Uterus (tissue), 4 donors: ENCODE data around the gene CYP2U1. TPM values are rescaled to one million over a fixed set of nuclear protein-coding genes. Genes with fewer than 3 reads are reported as not detected.
"Not testable (repeated sequence)": the region's sequence is repeated elsewhere in the genome, so short reads cannot be mapped to it uniquely, and the experiment has no call there.

Experiments
- DNase-seq, 2 donors: peaks; one replicate each; pipeline ENCODE4 v3.0.0-alpha.2; 2019 to 2020
- H3K27ac ChIP-seq, 2 donors: fragments of 200-600 bp; sonication (generic); 1 replicate in 1 of 2; 2 replicates in 1 of 2; pipeline ENCODE4 v1.5.1; 2016 to 2018
- H3K27me3 ChIP-seq, 2 donors: fragments of 200-600 bp; sonication (generic); one replicate each; pipeline ENCODE4 v1.5.1; 2018 to 2019; ENCODE audit warnings: control low read depth in 1 of 2
- H3K36me3 ChIP-seq, 2 donors: fragments of 200-600 bp; sonication (generic); one replicate each; pipeline ENCODE4 v1.5.1; 2019; ENCODE audit warnings: control low read depth in 1 of 2
- H3K4me1 ChIP-seq, 2 donors: fragments of 200-600 bp; sonication (generic); one replicate each; pipeline ENCODE4 v1.5.1; 2018 to 2019; ENCODE audit warnings: control low read depth in 1 of 2
- H3K4me3 ChIP-seq, 2 donors: fragments of 200-600 bp; sonication (generic); 1 replicate in 1 of 2; 2 replicates in 1 of 2; pipeline ENCODE4 v1.5.1; 2018 to 2019; ENCODE audit warnings: mild to moderate bottlenecking in 1 of 2
- H3K9me3 ChIP-seq, 2 donors: fragments of 200-600 bp; sonication (generic); one replicate each; pipeline ENCODE4 v1.5.1; 2019; ENCODE audit warnings: control low read depth in 1 of 2
- CTCF ChIP-seq, 4 experiments: fragments of 200-600 bp in 2 of 4; fragments of 450-650 bp in 2 of 4; sonication (generic) in 2 of 4; IDR thresholded peaks; one replicate each; pipeline ENCODE4 v1.5.1; 2016 to 2019; ENCODE audit warnings: antibody characterized with exemption in 4 of 4, mild to moderate bottlenecking in 2 of 4, moderate library complexity in 1 of 4
- POLR2A ChIP-seq, 2 donors: fragments of 450-650 bp; IDR thresholded peaks; one replicate each; pipeline ENCODE4 v1.6.1; 2016; ENCODE audit warnings: antibody characterized with exemption in 2 of 2, mild to moderate bottlenecking in 1 of 2, moderate library complexity in 1 of 2
- intact Hi-C: fragments of 100-400 bp; cut with DNase I; formaldehyde crosslinking; loops from one replicate; pipeline ENCODE4 v1.15.1; 2023; ENCODE audit warnings: low total_unique reads
- total RNA-seq, 4 donors: library from RNA; depleted of rRNA in 3 of 4; stranded (reverse); fragments of >200 nt in 3 of 4; gene quantifications; one replicate each; pipeline versions ENCODE4 v1.1.0 to v1.2.4, GENCODE V29; 2014 to 2023
- donor health status: DM: yes; HTN: yes; CAD: no.

The CYP2U1 gene
- total RNA-seq, 4 donors from 2014 or later = 14.7 to 32.0 (median 20.5) TPM

- peaks cover 0 to 13% of the 10 kb centered on the region in 2 donors for H3K9me3 ChIP-seq
- TF ChIP-seq POLR2A (IDR thresholded peaks at IDR 0.05) (no peak), CTCF (IDR thresholded peaks at IDR 0.05) (no peak)
- H3K4me1 ChIP-seq = no peaks in the 10 kb centered on the region
- H3K27ac ChIP-seq = no peak overlapping the region
- H3K4me3 ChIP-seq = no peak overlapping the region
- DNase-seq = no peak
- H3K36me3 ChIP-seq = no peaks in the 10 kb centered on the region
- intact Hi-C loops = no loop called here
- H3K27me3 ChIP-seq = no peaks in the 10 kb centered on the region
Observed at GRCh38 chr4:107917500-107917899, 13.8 kb upstream of the CYP2U1 start.

GRCh38 chr4:107922486-107923473 lies 8.6 kb upstream of the CYP2U1 start:
- intact Hi-C loops = no loop called here
- TF ChIP-seq CTCF (IDR thresholded peaks at IDR 0.05) (no peak), POLR2A (IDR thresholded peaks at IDR 0.05) (no peak)
- H3K36me3 ChIP-seq = no peaks in the 10 kb centered on the region
- H3K9me3 ChIP-seq = peaks cover 0 to 13% of the 10 kb centered on the region in 2 donors
- no peaks in the 10 kb centered on the region for H3K27me3 ChIP-seq
- no peak for DNase-seq
- no peaks in the 10 kb centered on the region for H3K4me1 ChIP-seq
- H3K27ac ChIP-seq = no peak overlapping the region
- no peak overlapping the region for H3K4me3 ChIP-seq

- H3K36me3 ChIP-seq, intact Hi-C loops, H3K27ac ChIP-seq, H3K27me3 ChIP-seq, H3K9me3 ChIP-seq, H3K4me1 ChIP-seq, H3K4me3 ChIP-seq, DNase-seq: not testable (repeated sequence)
Observed at GRCh38 chr4:107925713-107926112, 5.6 kb upstream of the CYP2U1 start.

- H3K27ac ChIP-seq, H3K4me1 ChIP-seq, intact Hi-C loops, H3K9me3 ChIP-seq, H3K36me3 ChIP-seq, H3K27me3 ChIP-seq, H3K4me3 ChIP-seq, DNase-seq: not testable (repeated sequence)
Observed at GRCh38 chr4:107926875-107927274, 4.5 kb upstream of the CYP2U1 start.

GRCh38 chr4:107931775-107932321 lies 499 bp downstream of the CYP2U1 start:
- peak overlapping the region; percentile 64 to 74 for H3K4me3 ChIP-seq
- intact Hi-C loops = loop anchor here (10.0 kb wide), 1 partner anchor 53 kb away; the partner anchor contains the start of gene HADH
- TF ChIP-seq POLR2A (IDR thresholded peaks at IDR 0.05) = no peak
- TF ChIP-seq CTCF (IDR thresholded peaks at IDR 0.05) = peak in 1 of 4 experiments; percentile 1
- peak overlapping the region; percentile 86 to 89 for H3K27ac ChIP-seq
- peak in 1 of 2 donors; percentile 18 for DNase-seq
- H3K27me3 ChIP-seq = no peaks in the 10 kb centered on the region
- peaks cover 0 to 10% of the 10 kb centered on the region in 2 donors for H3K4me1 ChIP-seq
- no peaks in the 10 kb centered on the region for H3K9me3 ChIP-seq
- no peaks in the 10 kb centered on the region for H3K36me3 ChIP-seq

- no peaks in the 10 kb centered on the region for H3K27me3 ChIP-seq
- H3K27ac ChIP-seq = no peak overlapping the region
- H3K4me1 ChIP-seq = peaks cover 0 to 10% of the 10 kb centered on the region in 2 donors
- no peak overlapping the region for H3K4me3 ChIP-seq
- DNase-seq = no peak
- H3K36me3 ChIP-seq = no peaks in the 10 kb centered on the region
- TF ChIP-seq POLR2A (IDR thresholded peaks at IDR 0.05) = no peak
- TF ChIP-seq CTCF (IDR thresholded peaks at IDR 0.05) = no peak
- H3K9me3 ChIP-seq = no peaks in the 10 kb centered on the region
- intact Hi-C loops = loop anchor here (10.0 kb wide), 1 partner anchor 50 kb away; the partner anchor contains the start of gene HADH
Observed at GRCh38 chr4:107935246-107935645, 3.9 kb downstream of the CYP2U1 start.
